ENCODE measurements around the gene SNCG.
"Not testable (repeated sequence)": the region's sequence is repeated elsewhere in the genome, so short reads cannot be mapped to it uniquely, and the experiment has no call there.

SNCG gene

GRCh38 chr10:86972613-86973380 lies 14.4 kb downstream of the SNCG start:
- Histone ChIP-seq H3K36me3 (ENCODE audit: control insufficient read depth in 5 of 5, insufficient read depth in 5 of 5, low read length in 5 of 5) (peaks cover 0 to 11% (median 2%) of the 10 kb centered on the region in 5 donors), H3K9ac (ENCODE audit: low read length in 5 of 5) (no peak overlapping the region), H3K4me1 (ENCODE audit: control insufficient read depth in 5 of 5, insufficient read depth in 5 of 5, low read length in 5 of 5) (peaks cover 2 to 50% (median 46%) of the 10 kb centered on the region in 5 donors), H3K27me3 (ENCODE audit: control insufficient read depth in 5 of 5, insufficient read depth in 4 of 5, low read length in 5 of 5) (no peaks in the 10 kb centered on the region), H3K4me3 (ENCODE audit: low read depth in 1 of 5, low read length in 5 of 5) (no peak overlapping the region), H3K9me3 (ENCODE audit: control insufficient read depth in 5 of 5, low read length in 5 of 5) (no peaks in the 10 kb centered on the region), H3K27ac (ENCODE audit: low read depth, low read length) (peak overlapping the region; percentile 99)

- peaks cover 0 to 11% (median 2%) of the 10 kb centered on the region in 5 donors for H3K36me3 ChIP-seq (ENCODE audit: control insufficient read depth in 5 of 5, insufficient read depth in 5 of 5, low read length in 5 of 5)
- H3K4me3 ChIP-seq (ENCODE audit: low read depth in 1 of 5, low read length in 5 of 5) = no peak overlapping the region
- H3K4me1 ChIP-seq (ENCODE audit: control insufficient read depth in 5 of 5, insufficient read depth in 5 of 5, low read length in 5 of 5) = peaks cover 3 to 45% (median 36%) of the 10 kb centered on the region in 5 donors
- no peaks in the 10 kb centered on the region for H3K9me3 ChIP-seq (ENCODE audit: control insufficient read depth in 5 of 5, low read length in 5 of 5)
- H3K9ac ChIP-seq (ENCODE audit: low read length in 5 of 5) = peak overlapping the region in 1 of 5 donors; percentile 17
- H3K27ac ChIP-seq (ENCODE audit: low read depth, low read length) = peak overlapping the region; percentile 17
- H3K27me3 ChIP-seq (ENCODE audit: control insufficient read depth in 5 of 5, insufficient read depth in 4 of 5, low read length in 5 of 5) = no peaks in the 10 kb centered on the region
Measured at GRCh38 chr10:86974484-86974883, 16.1 kb downstream of the SNCG start.

GRCh38 chr10:86976362-86977056 lies 18.1 kb downstream of the SNCG start:
- peaks cover 0 to 11% (median 2%) of the 10 kb centered on the region in 5 donors for H3K36me3 ChIP-seq (ENCODE audit: control insufficient read depth in 5 of 5, insufficient read depth in 5 of 5, low read length in 5 of 5)
- H3K27me3 ChIP-seq (ENCODE audit: control insufficient read depth in 5 of 5, insufficient read depth in 4 of 5, low read length in 5 of 5) = no peaks in the 10 kb centered on the region
- no peak overlapping the region for H3K4me3 ChIP-seq (ENCODE audit: low read depth in 1 of 5, low read length in 5 of 5)
- H3K27ac ChIP-seq (ENCODE audit: low read depth, low read length) = no peak overlapping the region
- peaks cover 12 to 48% (median 37%) of the 10 kb centered on the region in 5 donors for H3K4me1 ChIP-seq (ENCODE audit: control insufficient read depth in 5 of 5, insufficient read depth in 5 of 5, low read length in 5 of 5)
- H3K9me3 ChIP-seq (ENCODE audit: control insufficient read depth in 5 of 5, low read length in 5 of 5) = no peaks in the 10 kb centered on the region
- no peak overlapping the region for H3K9ac ChIP-seq (ENCODE audit: low read length in 5 of 5)

GRCh38 chr10:86978457-86978856 lies 20.1 kb downstream of the SNCG start:
- H3K27me3 ChIP-seq (ENCODE audit: control insufficient read depth in 5 of 5, insufficient read depth in 4 of 5, low read length in 5 of 5); H3K9ac ChIP-seq (ENCODE audit: low read length in 5 of 5); H3K9me3 ChIP-seq (ENCODE audit: control insufficient read depth in 5 of 5, low read length in 5 of 5); H3K36me3 ChIP-seq (ENCODE audit: control insufficient read depth in 5 of 5, insufficient read depth in 5 of 5, low read length in 5 of 5); H3K4me3 ChIP-seq (ENCODE audit: low read depth in 1 of 5, low read length in 5 of 5): not testable (repeated sequence)
- Histone ChIP-seq H3K27ac (ENCODE audit: low read depth, low read length) (peak overlapping the region; percentile 89), H3K4me1 (ENCODE audit: control insufficient read depth in 5 of 5, insufficient read depth in 5 of 5, low read length in 5 of 5) (peaks cover 10 to 45% (median 32%) of the 10 kb centered on the region in 5 donors)

GRCh38 chr10:86979296-86979818 lies 21.0 kb downstream of the SNCG start:
- peak overlapping the region in 1 of 5 donors; percentile 14 for H3K9ac ChIP-seq (ENCODE audit: low read length in 5 of 5)
- no peaks in the 10 kb centered on the region for H3K27me3 ChIP-seq (ENCODE audit: control insufficient read depth in 5 of 5, insufficient read depth in 4 of 5, low read length in 5 of 5)
- peaks cover 10 to 45% (median 29%) of the 10 kb centered on the region in 5 donors for H3K4me1 ChIP-seq (ENCODE audit: control insufficient read depth in 5 of 5, insufficient read depth in 5 of 5, low read length in 5 of 5)
- peak overlapping the region; percentile 89 for H3K27ac ChIP-seq (ENCODE audit: low read depth, low read length)
- H3K36me3 ChIP-seq (ENCODE audit: control insufficient read depth in 5 of 5, insufficient read depth in 5 of 5, low read length in 5 of 5) = peaks cover 0 to 8% (median under 1%) of the 10 kb centered on the region in 5 donors
- no peaks in the 10 kb centered on the region for H3K9me3 ChIP-seq (ENCODE audit: control insufficient read depth in 5 of 5, low read length in 5 of 5)
- no peak overlapping the region for H3K4me3 ChIP-seq (ENCODE audit: low read depth in 1 of 5, low read length in 5 of 5)

- H3K27ac ChIP-seq (ENCODE audit: low read depth, low read length) = peak overlapping the region; percentile 89
- peaks cover 0 to 10% (median 0%) of the 10 kb centered on the region in 5 donors for H3K36me3 ChIP-seq (ENCODE audit: control insufficient read depth in 5 of 5, insufficient read depth in 5 of 5, low read length in 5 of 5)
- H3K4me3 ChIP-seq (ENCODE audit: low read depth in 1 of 5, low read length in 5 of 5) = peak overlapping the region in 4 of 5 donors; percentile 9 to 52 (median 26)
- H3K4me1 ChIP-seq (ENCODE audit: control insufficient read depth in 5 of 5, insufficient read depth in 5 of 5, low read length in 5 of 5) = peaks cover 10 to 45% (median 28%) of the 10 kb centered on the region in 5 donors
- H3K9me3 ChIP-seq (ENCODE audit: control insufficient read depth in 5 of 5, low read length in 5 of 5) = no peaks in the 10 kb centered on the region
- peak overlapping the region in 4 of 5 donors; percentile 5 to 68 (median 53) for H3K9ac ChIP-seq (ENCODE audit: low read length in 5 of 5)
- H3K27me3 ChIP-seq (ENCODE audit: control insufficient read depth in 5 of 5, insufficient read depth in 4 of 5, low read length in 5 of 5) = no peaks in the 10 kb centered on the region
Measured at GRCh38 chr10:86979977-86980448, 21.6 kb downstream of the SNCG start.

- H3K27me3 ChIP-seq (ENCODE audit: control insufficient read depth in 5 of 5, insufficient read depth in 4 of 5, low read length in 5 of 5); H3K9me3 ChIP-seq (ENCODE audit: control insufficient read depth in 5 of 5, low read length in 5 of 5): not testable (repeated sequence)
- Histone ChIP-seq H3K9ac (ENCODE audit: low read length in 5 of 5) (peak overlapping the region in 1 of 5 donors; percentile 66), H3K4me3 (ENCODE audit: low read depth in 1 of 5, low read length in 5 of 5) (peak overlapping the region in 1 of 5 donors; percentile 38), H3K4me1 (ENCODE audit: control insufficient read depth in 5 of 5, insufficient read depth in 5 of 5, low read length in 5 of 5) (peaks cover 10 to 45% (median 28%) of the 10 kb centered on the region in 5 donors), H3K27ac (ENCODE audit: low read depth, low read length) (peak overlapping the region; percentile 89), H3K36me3 (ENCODE audit: control insufficient read depth in 5 of 5, insufficient read depth in 5 of 5, low read length in 5 of 5) (peaks cover 0 to 12% (median 0%) of the 10 kb centered on the region in 5 donors)
Measured at GRCh38 chr10:86981020-86981419, 22.6 kb downstream of the SNCG start.

GRCh38 chr10:86981716-86982115 lies 23.3 kb downstream of the SNCG start:
- Histone ChIP-seq H3K4me1 (ENCODE audit: control insufficient read depth in 5 of 5, insufficient read depth in 5 of 5, low read length in 5 of 5) (peaks cover 10 to 45% (median 28%) of the 10 kb centered on the region in 5 donors), H3K27ac (ENCODE audit: low read depth, low read length) (peak overlapping the region; percentile 89), H3K9ac (ENCODE audit: low read length in 5 of 5) (no peak overlapping the region), H3K4me3 (ENCODE audit: low read depth in 1 of 5, low read length in 5 of 5) (no peak overlapping the region), H3K9me3 (ENCODE audit: control insufficient read depth in 5 of 5, low read length in 5 of 5) (no peaks in the 10 kb centered on the region), H3K27me3 (ENCODE audit: control insufficient read depth in 5 of 5, insufficient read depth in 4 of 5, low read length in 5 of 5) (no peaks in the 10 kb centered on the region), H3K36me3 (ENCODE audit: control insufficient read depth in 5 of 5, insufficient read depth in 5 of 5, low read length in 5 of 5) (peaks cover 0 to 18% (median 4%) of the 10 kb centered on the region in 5 donors)

GRCh38 chr10:86984498-86984897 lies 26.1 kb downstream of the SNCG start:
- H3K9ac ChIP-seq (ENCODE audit: low read length in 5 of 5); H3K4me3 ChIP-seq (ENCODE audit: low read depth in 1 of 5, low read length in 5 of 5); H3K9me3 ChIP-seq (ENCODE audit: control insufficient read depth in 5 of 5, low read length in 5 of 5); H3K27me3 ChIP-seq (ENCODE audit: control insufficient read depth in 5 of 5, insufficient read depth in 4 of 5, low read length in 5 of 5); H3K27ac ChIP-seq (ENCODE audit: low read depth, low read length): not testable (repeated sequence)
- H3K4me1 ChIP-seq (ENCODE audit: control insufficient read depth in 5 of 5, insufficient read depth in 5 of 5, low read length in 5 of 5) = peaks cover 8 to 33% (median 23%) of the 10 kb centered on the region in 5 donors
- H3K36me3 ChIP-seq (ENCODE audit: control insufficient read depth in 5 of 5, insufficient read depth in 5 of 5, low read length in 5 of 5) = peaks cover 0 to 22% (median 5%) of the 10 kb centered on the region in 5 donors

Measured in subcutaneous abdominal adipose tissue (tissue), 5 donors.